GM21381 (cell line): ENCODE results near the gene KCMF1.

ENCODE experiments used
- ATAC-seq: cut with Tn5 transposase; IDR thresholded peaks from one replicate; pipeline ENCODE4 v1.9.1; 2021; ENCODE audit warnings: mild to moderate bottlenecking, moderate library complexity; ENCODE audit not compliant: unreplicated experiment

The KCMF1 gene

GRCh38 chr2:84956334-84957297 lies 14.3 kb upstream of the KCMF1 start:
- ATAC-seq, result no peak

GRCh38 chr2:84957771-84958134 lies 13.2 kb upstream of the KCMF1 start:
- no peak for ATAC-seq

GRCh38 chr2:84958135-84959059 lies 12.6 kb upstream of the KCMF1 start:
- no peak for ATAC-seq

GRCh38 chr2:84959095-84959565 lies 11.8 kb upstream of the KCMF1 start:
- no peak for ATAC-seq

GRCh38 chr2:84959566-84960506 lies 11.1 kb upstream of the KCMF1 start:
- ATAC-seq, result no peak

GRCh38 chr2:84962917-84963316 lies 8.0 kb upstream of the KCMF1 start:
- ATAC-seq, result no peak

- ATAC-seq, result no peak
Observed at GRCh38 chr2:84963323-84963691, 7.7 kb upstream of the KCMF1 start.

GRCh38 chr2:84963692-84964405 lies 7.1 kb upstream of the KCMF1 start:
- no peak for ATAC-seq

- no peak for ATAC-seq
Observed at GRCh38 chr2:84964406-84965191, 6.4 kb upstream of the KCMF1 start.

GRCh38 chr2:84965192-84965516 lies 5.8 kb upstream of the KCMF1 start:
- ATAC-seq, result no peak

GRCh38 chr2:84965827-84966226 lies 5.1 kb upstream of the KCMF1 start:
- no peak for ATAC-seq

- no peak for ATAC-seq
Observed at GRCh38 chr2:84966731-84967130, 4.2 kb upstream of the KCMF1 start.

- no peak for ATAC-seq
Observed at GRCh38 chr2:84969511-84970209, 1.3 kb upstream of the KCMF1 start.

GRCh38 chr2:84970210-84970867 lies 622 bp upstream of the KCMF1 start:
- peak; percentile 42 for ATAC-seq

GRCh38 chr2:84971510-84972206 lies 697 bp downstream of the KCMF1 start:
- ATAC-seq, result peak; percentile 32

- ATAC-seq, result no peak
Observed at GRCh38 chr2:84972207-84972783, 1.3 kb downstream of the KCMF1 start.

- no peak for ATAC-seq
Observed at GRCh38 chr2:84972932-84973331, 2.0 kb downstream of the KCMF1 start.
